ENCODE results near the gene MYPN. TPM values are rescaled to one million over a fixed set of nuclear protein-coding genes. Genes with fewer than 3 reads are reported as not detected.

The MYPN gene
- under 1 TPM; 0.07 to 0.27 TPM for total RNA-seq

DNA sequence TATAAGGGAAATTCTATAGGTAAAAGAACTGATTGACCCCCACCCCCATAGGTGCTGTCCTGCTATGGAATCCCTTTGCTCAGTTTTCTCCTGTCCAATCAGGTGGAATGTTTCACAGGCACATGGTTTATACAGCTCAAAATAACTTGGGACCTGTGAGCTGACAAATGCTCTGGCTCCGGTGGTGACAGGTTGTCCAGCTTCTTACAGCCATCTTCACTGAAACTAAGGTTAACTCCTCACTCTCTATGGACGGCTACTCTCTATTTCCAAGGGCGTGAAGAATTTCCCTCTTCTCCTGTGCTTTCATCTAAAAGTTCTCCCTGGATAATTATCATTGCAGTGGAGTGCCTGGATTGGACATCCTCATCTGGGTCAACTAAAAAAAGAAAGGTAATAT lies at the start of gene MYPN:
TSS of gene MYPN (plus strand) at position 158 of the 400 bp plus-strand sequence. CDS start 11,951 bp downstream, outside the sequence.
- Histone ChIP-seq H3K9me3 (no peaks in the 10 kb centered on the region), H3K9ac (ENCODE audit: low read depth in 2 of 2, low read length in 2 of 2) (no peak within 1 kb of the TSS), H3K36me3 (no peaks in the 10 kb centered on the region), H3K4me1 (no peaks in the 10 kb centered on the region), H3K4me3 (no peak within 1 kb of the TSS), H3K27ac (no peak within 1 kb of the TSS), H3K27me3 (no peaks in the 10 kb centered on the region)
- no peak for TF ChIP-seq CTCF (IDR thresholded peaks at IDR 0.05)
- DNase-seq: no peak
- intact Hi-C loops (cut with DNase I): no loop called here

GRCh38 chr10:68067029-68067428 lies 42.3 kb upstream of the MYPN start:
- Histone ChIP-seq H3K9ac (ENCODE audit: low read depth in 2 of 2, low read length in 2 of 2) (no peak overlapping the region), H3K36me3 (no peaks in the 10 kb centered on the region), H3K27ac (no peak overlapping the region), H3K9me3 (no peaks in the 10 kb centered on the region), H3K4me1 (no peaks in the 10 kb centered on the region), H3K27me3 (no peaks in the 10 kb centered on the region), H3K4me3 (no peak overlapping the region)
- no peak for DNase-seq
- intact Hi-C loops (cut with DNase I): loop anchor here (10.0 kb wide), 1 partner anchor 212 kb away; no protein-coding TSS in a partner anchor
- TF ChIP-seq CTCF (IDR thresholded peaks at IDR 0.05): no peak

DNA sequence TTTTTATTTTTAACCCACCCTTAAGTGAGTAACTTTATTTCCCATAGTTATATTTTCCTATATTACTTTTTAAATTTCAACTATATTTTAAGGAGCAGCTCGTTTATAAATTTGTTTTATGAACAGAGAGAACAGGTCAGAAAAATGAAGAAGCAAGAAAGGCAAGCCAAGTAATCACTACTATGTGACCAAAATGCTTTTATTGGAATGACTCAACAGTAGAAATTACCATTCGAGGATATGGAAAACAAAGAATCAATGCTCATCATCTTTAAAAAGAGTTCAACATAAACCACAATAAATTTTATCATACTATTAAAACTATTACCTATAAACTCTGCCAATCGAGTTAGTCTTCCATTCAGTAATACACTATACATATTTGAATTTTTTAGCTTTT lies 41.8 kb upstream of the MYPN start:
- TF ChIP-seq CTCF (IDR thresholded peaks at IDR 0.05): no peak
- Histone ChIP-seq H3K9ac (ENCODE audit: low read depth in 2 of 2, low read length in 2 of 2) (no peak overlapping the region), H3K27me3 (no peaks in the 10 kb centered on the region), H3K4me3 (no peak overlapping the region), H3K4me1 (no peaks in the 10 kb centered on the region), H3K36me3 (no peaks in the 10 kb centered on the region), H3K9me3 (no peaks in the 10 kb centered on the region), H3K27ac (no peak overlapping the region)
- intact Hi-C loops (cut with DNase I): loop anchor here (10.0 kb wide), 1 partner anchor 213 kb away; no protein-coding TSS in a partner anchor
- DNase-seq: no peak

DNA sequence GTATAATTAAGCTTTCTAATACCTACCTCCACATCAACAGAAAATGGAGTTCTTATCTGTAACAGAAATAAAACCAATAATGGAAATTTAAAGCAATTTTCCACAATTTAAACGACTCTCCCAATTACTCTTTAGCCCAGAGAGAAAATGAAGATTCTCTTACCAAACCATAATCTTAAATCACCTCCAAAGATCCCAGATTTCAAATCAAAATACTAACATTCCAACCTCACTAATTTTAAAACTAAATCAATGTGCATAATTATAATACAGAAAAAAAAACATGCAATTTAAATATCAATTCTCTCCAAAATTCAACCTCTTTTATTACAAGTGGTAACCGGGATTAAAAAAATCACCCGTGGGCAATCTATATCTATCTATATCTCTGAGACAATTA lies 35.7 kb upstream of the MYPN start:
- intact Hi-C loops (cut with DNase I): loop anchor here (10.0 kb wide), 1 partner anchor 189 kb away; the partner anchor contains the start of gene SIRT1

DNA sequence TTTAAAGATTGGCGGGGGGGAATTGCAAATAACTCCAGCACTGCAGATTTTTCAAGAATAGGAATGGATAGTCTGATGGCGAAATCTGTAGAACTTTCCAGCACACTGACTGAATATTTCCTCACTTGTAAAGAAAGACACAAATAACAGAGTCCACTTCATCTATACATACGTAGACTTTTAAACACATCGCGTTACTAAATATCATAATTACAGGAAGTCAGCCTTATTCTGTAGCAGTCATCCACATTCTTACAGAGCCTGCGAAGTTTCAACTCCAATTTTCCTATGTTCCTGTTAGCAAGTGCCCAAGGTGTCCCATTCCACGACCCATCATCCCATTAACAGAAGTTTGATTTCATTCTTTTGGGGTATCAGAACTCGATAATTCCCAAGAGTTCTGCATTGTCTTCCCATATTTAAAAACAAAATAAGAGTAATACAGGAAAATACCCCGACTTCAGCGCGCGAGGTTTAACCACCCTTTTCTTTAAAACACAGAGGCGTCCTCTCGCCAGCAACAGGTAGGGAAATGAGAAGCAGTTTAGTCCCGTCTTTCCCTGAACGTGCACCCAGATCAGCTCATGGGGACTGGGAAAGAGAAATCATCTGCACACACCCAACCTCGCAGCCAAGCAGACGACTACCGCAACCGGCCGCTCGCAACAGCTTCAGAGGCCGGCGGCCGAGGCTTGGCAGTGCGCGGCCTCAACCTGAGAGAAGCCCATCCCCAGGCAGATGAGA lies 35.1 kb upstream of the MYPN start:
- Histone ChIP-seq H3K27me3 (no peaks in the 10 kb centered on the region), H3K36me3 (no peaks in the 10 kb centered on the region), H3K9me3 (no peaks in the 10 kb centered on the region), H3K9ac (ENCODE audit: low read depth in 2 of 2, low read length in 2 of 2) (peak overlapping the region; percentile 98 to 99), H3K27ac (peak overlapping the region; percentile 99), H3K4me1 (peaks cover 9% of the 10 kb centered on the region), H3K4me3 (peak overlapping the region; percentile 85)
- no peak for DNase-seq
- TF ChIP-seq CTCF (IDR thresholded peaks at IDR 0.05): no peak
- intact Hi-C loops (cut with DNase I): loop anchor here (10.0 kb wide), 1 partner anchor 189 kb away; the partner anchor contains the start of gene SIRT1

More for the DNA sequence above, 35.7 kb upstream of the MYPN start:
- H3K27me3 ChIP-seq: no peaks in the 10 kb centered on the region
- H3K9ac ChIP-seq (ENCODE audit: low read depth in 2 of 2, low read length in 2 of 2): no peak overlapping the region
- peak overlapping the region; percentile 85 for H3K4me3 ChIP-seq
- H3K36me3 ChIP-seq: no peaks in the 10 kb centered on the region
- DNase-seq: no peak
- H3K4me1 ChIP-seq: peaks cover 9% of the 10 kb centered on the region
- TF ChIP-seq CTCF (IDR thresholded peaks at IDR 0.05): no peak
- peak overlapping the region; percentile 99 for H3K27ac ChIP-seq
- no peaks in the 10 kb centered on the region for H3K9me3 ChIP-seq

Data from colonic mucosa (tissue), 4 donors.